Ammon's horn (tissue), 1 donor: Measurements from ENCODE around the gene CBL.
"Not testable (repeated sequence)": the region's sequence is repeated elsewhere in the genome, so short reads cannot be mapped to it uniquely, and the experiment has no call there.

ENCODE experiments used
- DNase-seq: peaks from one replicate; pipeline ENCODE4 v3.0.0-alpha.2; 2016; ENCODE audit warnings: low spot score

Gene CBL

GRCh38 chr11:119218141-119218878, 12.2 kb downstream of the CBL start:
- DNase-seq = no peak

GRCh38 chr11:119222308-119222707, 16.2 kb downstream of the CBL start:
- peak; percentile 65 for DNase-seq

GRCh38 chr11:119222891-119223290, 16.8 kb downstream of the CBL start:
- DNase-seq = no peak

- no peak for DNase-seq
Measured at GRCh38 chr11:119223856-119224255, 17.7 kb downstream of the CBL start.

GRCh38 chr11:119228535-119229287, 22.6 kb downstream of the CBL start:
- DNase-seq = not testable (repeated sequence)

- no peak for DNase-seq
Measured at GRCh38 chr11:119229288-119229672, 23.1 kb downstream of the CBL start.

- no peak for DNase-seq
Measured at GRCh38 chr11:119229741-119230140, 23.6 kb downstream of the CBL start.

- DNase-seq = no peak
Measured at GRCh38 chr11:119236490-119236889, 30.4 kb downstream of the CBL start.

- no peak for DNase-seq
Measured at GRCh38 chr11:119236891-119237290, 30.8 kb downstream of the CBL start.

- no peak for DNase-seq
Measured at GRCh38 chr11:119237515-119237914, 31.4 kb downstream of the CBL start.

GRCh38 chr11:119248750-119249670, 42.9 kb downstream of the CBL start:
- DNase-seq = no peak

GRCh38 chr11:119249671-119250010, 43.5 kb downstream of the CBL start:
- DNase-seq = no peak

GRCh38 chr11:119251114-119251513, 45.0 kb downstream of the CBL start:
- DNase-seq = no peak

GRCh38 chr11:119254239-119254638, 48.1 kb downstream of the CBL start:
- no peak for DNase-seq

- no peak for DNase-seq
Measured at GRCh38 chr11:119258180-119258579, 52.0 kb downstream of the CBL start.

- no peak for DNase-seq
Measured at GRCh38 chr11:119258983-119259382, 52.8 kb downstream of the CBL start.

- DNase-seq = no peak
Measured at GRCh38 chr11:119262668-119263351, 56.7 kb downstream of the CBL start.

- DNase-seq = peak; percentile 11
Measured at GRCh38 chr11:119263352-119263940, 57.3 kb downstream of the CBL start.

- no peak for DNase-seq
Measured at GRCh38 chr11:119266063-119266462, 59.9 kb downstream of the CBL start.

GRCh38 chr11:119266517-119267255, 60.5 kb downstream of the CBL start:
- no peak for DNase-seq

- DNase-seq = no peak
Measured at GRCh38 chr11:119267645-119268044, 61.5 kb downstream of the CBL start.
